Measurements from ENCODE around the gene SLC8B1.

GRCh38 chr12:113305281-113305856, 29.5 kb downstream of the SLC8B1 start:
- TF ChIP-seq CTCF (conservative IDR thresholded peaks at IDR 0.05; ENCODE audit: low read depth, low read length) = no peak
- no peak for TF ChIP-seq EZH2 (IDR thresholded peaks at IDR 0.05; ENCODE audit: borderline replicate concordance, low read depth, low read length, poor library complexity, severe bottlenecking)
